Transverse colon (tissue), 4 donors: ENCODE data around the gene DNAJB13.

Source experiments
- EP300 ChIP-seq: sonication (generic); formaldehyde crosslinking; IDR thresholded peaks from one replicate; pipeline ENCODE4 v1.6.1; 2017; ENCODE audit warnings: antibody characterized with exemption, low read depth
- POLR2A ChIP-seq: fragments of 450-650 bp; IDR thresholded peaks from one replicate; pipeline ENCODE4 v1.6.1; 2016; ENCODE audit warnings: antibody characterized with exemption, mild to moderate bottlenecking, moderate library complexity
- POLR2AphosphoS5 ChIP-seq, 3 donors: sonication (generic); formaldehyde crosslinking; IDR thresholded peaks; one replicate each; pipeline ENCODE4 v1.6.1; 2016; ENCODE audit warnings: antibody characterized with exemption in 3 of 3
- TF ChIP-seq, protein P1 (sequence below), 5 experiments: fragments of 200-600 bp in 3 of 5; fragments of 450-650 bp in 2 of 5; sonication (generic) in 3 of 5; IDR thresholded peaks; 1 replicate in 2 of 5; 2 replicates in 3 of 5; pipeline ENCODE4 v1.5.1; 2016 to 2017; ENCODE audit warnings: antibody characterized with exemption in 5 of 5, inconsistent platforms in 3 of 5, mild to moderate bottlenecking in 2 of 5, moderate library complexity in 1 of 5

- TF ChIP-seq, protein P1, sequence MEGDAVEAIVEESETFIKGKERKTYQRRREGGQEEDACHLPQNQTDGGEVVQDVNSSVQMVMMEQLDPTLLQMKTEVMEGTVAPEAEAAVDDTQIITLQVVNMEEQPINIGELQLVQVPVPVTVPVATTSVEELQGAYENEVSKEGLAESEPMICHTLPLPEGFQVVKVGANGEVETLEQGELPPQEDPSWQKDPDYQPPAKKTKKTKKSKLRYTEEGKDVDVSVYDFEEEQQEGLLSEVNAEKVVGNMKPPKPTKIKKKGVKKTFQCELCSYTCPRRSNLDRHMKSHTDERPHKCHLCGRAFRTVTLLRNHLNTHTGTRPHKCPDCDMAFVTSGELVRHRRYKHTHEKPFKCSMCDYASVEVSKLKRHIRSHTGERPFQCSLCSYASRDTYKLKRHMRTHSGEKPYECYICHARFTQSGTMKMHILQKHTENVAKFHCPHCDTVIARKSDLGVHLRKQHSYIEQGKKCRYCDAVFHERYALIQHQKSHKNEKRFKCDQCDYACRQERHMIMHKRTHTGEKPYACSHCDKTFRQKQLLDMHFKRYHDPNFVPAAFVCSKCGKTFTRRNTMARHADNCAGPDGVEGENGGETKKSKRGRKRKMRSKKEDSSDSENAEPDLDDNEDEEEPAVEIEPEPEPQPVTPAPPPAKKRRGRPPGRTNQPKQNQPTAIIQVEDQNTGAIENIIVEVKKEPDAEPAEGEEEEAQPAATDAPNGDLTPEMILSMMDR (IDR thresholded peaks at IDR 0.05), result no peak
- TF ChIP-seq POLR2A (no peak), POLR2AphosphoS5 (IDR thresholded peaks at IDR 0.05) (no peak), EP300 (no peak)
These were observed 914 bp upstream of the DNAJB13 start for GRCh38 chr11:73949912-73950311.
